H1 (cell line): ENCODE measurements around the gene SLC2A8. TPM values are rescaled to one million over a fixed set of nuclear protein-coding genes. Genes with fewer than 3 reads are reported as not detected.

Source experiments
- CTCF ChIA-PET: fragments of 300-600 bp; sonication (Branson Sonifier 250); formaldehyde crosslinking; loops from one replicate; lab custom pipeline; 2021; ENCODE audit not compliant: partially characterized antibody; lab: Charles Lee
- POLR2A ChIA-PET: fragments of 300-600 bp; sonication (Branson Sonifier 250); formaldehyde crosslinking; loops from one replicate; lab custom pipeline; 2021; ENCODE audit warnings: inconsistent platforms; ENCODE audit not compliant: partially characterized antibody; lab: Charles Lee
- DNase-seq, 2 experiments: peaks; one replicate each; pipeline versions ENCODE4 v3.0.0 to v3.0.0-alpha.2; 2010 to 2022; ENCODE audit warnings: low spot score in 2 of 2, low read depth in 1 of 2, mixed read lengths in 1 of 2
- FAIRE-seq: peaks from 2 replicates; lab custom pipeline; 2011; peaks lifted over from hg19 to GRCh38; lab: Jason Lieb, UNC
- H2AFZ ChIP-seq: 2 replicates; pipeline ENCODE4 v1.8.1; 2012; ENCODE audit warnings: low read length, inconsistent platforms
- H2AK5ac ChIP-seq: 2 replicates; pipeline ENCODE4 v1.6.1; 2013; ENCODE audit warnings: low read depth, low read length
- H2BK120ac ChIP-seq: replicated peaks from 2 replicates; pipeline ENCODE3; 2013; ENCODE audit warnings: low read depth, low read length, inconsistent platforms
- H2BK12ac ChIP-seq: 2 replicates; pipeline ENCODE4 v1.6.1; 2013; ENCODE audit warnings: low read depth, low read length
- H2BK15ac ChIP-seq: 2 replicates; pipeline ENCODE4 v1.6.1; 2013; ENCODE audit warnings: low read length
- H2BK20ac ChIP-seq: 2 replicates; pipeline ENCODE4 v1.6.1; 2013; ENCODE audit warnings: low read length
- H2BK5ac ChIP-seq: 2 replicates; pipeline ENCODE4 v1.6.1; 2013; ENCODE audit warnings: low read depth, low read length
- H3K14ac ChIP-seq: 2 replicates; pipeline ENCODE4 v1.6.1; 2013; ENCODE audit warnings: inconsistent platforms; ENCODE audit not compliant: insufficient read length
- H3K18ac ChIP-seq: 2 replicates; pipeline ENCODE4 v1.6.1; 2013; ENCODE audit warnings: low read length; ENCODE audit errors: extremely low read depth
- H3K23ac ChIP-seq: 2 replicates; pipeline ENCODE4 v1.6.1; 2013; ENCODE audit warnings: inconsistent platforms; ENCODE audit not compliant: insufficient read length
- H3K23me2 ChIP-seq: 2 replicates; pipeline ENCODE4 v1.6.1; 2013; ENCODE audit warnings: low read depth, low read length
- H3K27ac ChIP-seq: 2 replicates; pipeline ENCODE4 v1.6.1; 2011; ENCODE audit warnings: low read depth, low read length, inconsistent platforms
- H3K27me3 ChIP-seq, 4 experiments: replicated peaks in 1 of 4; 1 replicate in 1 of 4; 2 replicates in 3 of 4; pipeline versions ENCODE4 v1.6.1 to v1.8.1; 2011 to 2013; ENCODE audit warnings: low read length in 3 of 4, mild to moderate bottlenecking in 3 of 4, inconsistent platforms in 2 of 4, mixed read lengths in 2 of 4, moderate library complexity in 1 of 4; ENCODE audit not compliant: control insufficient read depth in 3 of 4, insufficient read depth in 3 of 4; ENCODE audit errors: extremely low read depth in 1 of 4
- H3K36me3 ChIP-seq, 4 experiments: 2 replicates each; pipeline versions ENCODE4 v1.6.1 to v1.8.1; 2011 to 2013; ENCODE audit warnings: mild to moderate bottlenecking in 4 of 4, low read length in 3 of 4, moderate library complexity in 2 of 4, control low read depth in 1 of 4, inconsistent platforms in 1 of 4; ENCODE audit not compliant: insufficient read depth in 4 of 4, control insufficient read depth in 2 of 4
- H3K4ac ChIP-seq: replicated peaks from 2 replicates; pipeline ENCODE3; 2013; ENCODE audit warnings: low read length, low read depth, mixed read lengths, inconsistent platforms; ENCODE audit not compliant: insufficient read length
- H3K4me1 ChIP-seq, 4 experiments: replicated peaks in 1 of 4; 1 replicate in 1 of 4; 2 replicates in 3 of 4; pipeline versions ENCODE4 v1.6.1 to v1.8.1; 2011 to 2013; ENCODE audit warnings: low read length in 3 of 4, inconsistent platforms in 2 of 4, mixed read lengths in 1 of 4; ENCODE audit not compliant: insufficient read depth in 4 of 4, control insufficient read depth in 3 of 4
- H3K4me2 ChIP-seq, 2 experiments: 2 replicates each; pipeline versions ENCODE4 v1.6.1 to v1.8.1; 2011 to 2013; ENCODE audit warnings: low read depth in 2 of 2, low read length in 2 of 2, control low read depth in 1 of 2, inconsistent platforms in 1 of 2, mild to moderate bottlenecking in 1 of 2; ENCODE audit not compliant: insufficient read depth in 1 of 2
- H3K4me3 ChIP-seq, 4 experiments: fragments of 200-600, 300-600 bp in 1 of 4; sonication (generic), shearing (Covaris generic), sonication (Bioruptor Twin) in 1 of 4; 2 replicates each; pipeline versions ENCODE4 v1.5.1 to v1.8.1; 2011 to 2016; ENCODE audit warnings: low read length in 4 of 4, low read depth in 3 of 4, control low read depth in 2 of 4, inconsistent platforms in 2 of 4, mild to moderate bottlenecking in 2 of 4, mixed read lengths in 1 of 4, moderate library complexity in 1 of 4; ENCODE audit not compliant: insufficient read depth in 2 of 4; ENCODE audit errors: extremely low read depth in 1 of 4
- H3K56ac ChIP-seq: replicated peaks from 2 replicates; pipeline ENCODE3; 2013; ENCODE audit warnings: low read depth, mild to moderate bottlenecking, mixed read lengths, low read length, inconsistent platforms; ENCODE audit not compliant: insufficient read length
- H3K79me1 ChIP-seq: 2 replicates; pipeline ENCODE4 v1.6.1; 2013; ENCODE audit warnings: low read depth, low read length, control low read depth
- H3K79me2 ChIP-seq, 2 experiments: 2 replicates each; pipeline versions ENCODE4 v1.6.1 to v1.8.1; 2012 to 2013; ENCODE audit warnings: low read length in 2 of 2, mild to moderate bottlenecking in 2 of 2, inconsistent platforms in 1 of 2; ENCODE audit not compliant: insufficient read depth in 2 of 2, control insufficient read depth in 1 of 2
- H3K9ac ChIP-seq, 4 experiments: replicated peaks in 1 of 4; 1 replicate in 1 of 4; 2 replicates in 3 of 4; pipeline versions ENCODE4 v1.6.1 to v1.8.1; 2011 to 2013; ENCODE audit warnings: low read depth in 3 of 4, low read length in 3 of 4, control low read depth in 2 of 4, mild to moderate bottlenecking in 2 of 4, moderate library complexity in 2 of 4, inconsistent platforms in 1 of 4; ENCODE audit errors: extremely low read depth in 1 of 4
- H3K9me3 ChIP-seq, 2 experiments: 2 replicates each; pipeline versions ENCODE4 v1.6.1 to v1.8.1; 2012 to 2013; ENCODE audit warnings: mild to moderate bottlenecking in 2 of 2, moderate library complexity in 2 of 2, control low read depth in 1 of 2, inconsistent platforms in 1 of 2, low read depth in 1 of 2, low read length in 1 of 2, mixed read lengths in 1 of 2; ENCODE audit not compliant: insufficient read depth in 2 of 2
- H4K20me1 ChIP-seq, 2 experiments: replicated peaks in 1 of 2; 2 replicates each; pipeline versions ENCODE3 to v1.8.1; 2011 to 2013; ENCODE audit warnings: inconsistent platforms in 2 of 2, low read length in 2 of 2, mild to moderate bottlenecking in 1 of 2; ENCODE audit not compliant: insufficient read depth in 2 of 2, control insufficient read depth in 1 of 2
- H4K5ac ChIP-seq: 2 replicates; pipeline ENCODE4 v1.6.1; 2013; ENCODE audit warnings: low read length, low read depth, mixed read lengths, inconsistent platforms; ENCODE audit not compliant: insufficient read length
- H4K8ac ChIP-seq: 2 replicates; pipeline ENCODE4 v1.8.0; 2013; ENCODE audit warnings: mild to moderate bottlenecking, moderate library complexity, low read length, inconsistent platforms; ENCODE audit not compliant: insufficient read depth; ENCODE audit errors: extremely low read depth
- H4K91ac ChIP-seq: replicated peaks from 2 replicates; pipeline ENCODE3; 2013; ENCODE audit warnings: low read length, mixed read lengths, inconsistent platforms; ENCODE audit not compliant: insufficient read length
- CEBPB ChIP-seq: IDR thresholded peaks from 2 replicates; pipeline ENCODE4 v1.6.1; 2012; ENCODE audit warnings: low read depth, low read length
- CTBP2 ChIP-seq: IDR thresholded peaks from 2 replicates; pipeline ENCODE4 v1.7.0; 2011; ENCODE audit warnings: borderline replicate concordance, mild to moderate bottlenecking, moderate library complexity, mixed read lengths, low read length; ENCODE audit not compliant: insufficient read depth, insufficient read length
- EP300 ChIP-seq, 2 experiments: IDR thresholded peaks; 1 replicate in 1 of 2; 2 replicates in 1 of 2; pipeline ENCODE4 v1.6.1; 2011 to 2012; ENCODE audit warnings: low read depth in 2 of 2, low read length in 2 of 2, mild to moderate bottlenecking in 2 of 2, borderline replicate concordance in 1 of 2, inconsistent platforms in 1 of 2, moderate library complexity in 1 of 2
- EZH2 ChIP-seq: fragments of 200-600 bp; sonication (generic); IDR thresholded peaks from 2 replicates; pipeline ENCODE4 v1.7.1; 2012; ENCODE audit warnings: low read depth, mild to moderate bottlenecking, moderate library complexity, low read length, inconsistent platforms; ENCODE audit not compliant: severe bottlenecking
- FOSL1 ChIP-seq: IDR thresholded peaks from 2 replicates; pipeline ENCODE4 v1.6.1; 2011; ENCODE audit warnings: mild to moderate bottlenecking, low read depth, low read length, moderate library complexity; ENCODE audit not compliant: insufficient read depth
- GABPA ChIP-seq: IDR thresholded peaks from 2 replicates; pipeline ENCODE4 v1.6.1; 2011; ENCODE audit warnings: mild to moderate bottlenecking, low read length, moderate library complexity, borderline replicate concordance; ENCODE audit not compliant: insufficient read depth
- HDAC6 ChIP-seq: IDR thresholded peaks from one replicate; pipeline ENCODE4 v1.7.1; 2012; ENCODE audit warnings: low read depth, mild to moderate bottlenecking, inconsistent platforms, low read length, moderate library complexity
- RBBP5 ChIP-seq: IDR thresholded peaks from 2 replicates; pipeline ENCODE4 v1.7.1; 2012; ENCODE audit warnings: low read depth, mild to moderate bottlenecking, inconsistent platforms, low read length, moderate library complexity, borderline replicate concordance
- SIX5 ChIP-seq: IDR thresholded peaks from 2 replicates; pipeline ENCODE4 v1.6.1; 2011; ENCODE audit warnings: mild to moderate bottlenecking, low read depth, low read length
- WGBS, 2 experiments: shearing (Covaris generic) in 1 of 2; methylation state at CpG; one replicate each; pipeline versions ENCODE4 v1.1.6 to v1.1.7; 2013 to 2015; ENCODE audit warnings: low lambda C conversion rate in 2 of 2, mixed read lengths in 2 of 2, inconsistent platforms in 1 of 2, low coverage in 1 of 2, missing lambda C conversion rate in 1 of 2; ENCODE audit not compliant: insufficient replicate concordance in 2 of 2, insufficient coverage in 1 of 2, insufficient read length in 1 of 2; ENCODE audit errors: extremely low coverage in 1 of 2, missing lambda C conversion rate in 1 of 2; 5-methylcytosine and 5-hydroxymethylcytosine counted together
- polyA plus RNA-seq, 7 experiments: library from polyadenylated mRNA; depleted of rRNA in 3 of 7; stranded (reverse) in 5 of 7; unstranded in 2 of 7; fragments of >200 nt in 5 of 7; fragments of 200-250 nt in 2 of 7; gene quantifications; 1 replicate in 5 of 7; 2 replicates in 1 of 7; 4 replicates in 1 of 7; pipeline versions ENCODE4 v1.2.1 to v1.2.3, GENCODE V29; 2011 to 2013; ENCODE audit warnings: missing spikeins in 2 of 7, mixed read lengths in 2 of 7
- total RNA-seq: library from RNA; stranded (reverse); fragmentation: NEBNext Ultra II Directional; extraction: Animal tissue kit (Norgen Biotek cat#: 25700); gene quantifications from 2 replicates; pipeline ENCODE4 v1.2.1, GENCODE V29; 2021

SLC2A8 gene
- total and polyA plus RNA-seq, 2 of the 8 experiments (the other 6 are each of a cell fraction or from before 2014, with no cell fraction given) = 24.6 to 36.4 TPM

DNA sequence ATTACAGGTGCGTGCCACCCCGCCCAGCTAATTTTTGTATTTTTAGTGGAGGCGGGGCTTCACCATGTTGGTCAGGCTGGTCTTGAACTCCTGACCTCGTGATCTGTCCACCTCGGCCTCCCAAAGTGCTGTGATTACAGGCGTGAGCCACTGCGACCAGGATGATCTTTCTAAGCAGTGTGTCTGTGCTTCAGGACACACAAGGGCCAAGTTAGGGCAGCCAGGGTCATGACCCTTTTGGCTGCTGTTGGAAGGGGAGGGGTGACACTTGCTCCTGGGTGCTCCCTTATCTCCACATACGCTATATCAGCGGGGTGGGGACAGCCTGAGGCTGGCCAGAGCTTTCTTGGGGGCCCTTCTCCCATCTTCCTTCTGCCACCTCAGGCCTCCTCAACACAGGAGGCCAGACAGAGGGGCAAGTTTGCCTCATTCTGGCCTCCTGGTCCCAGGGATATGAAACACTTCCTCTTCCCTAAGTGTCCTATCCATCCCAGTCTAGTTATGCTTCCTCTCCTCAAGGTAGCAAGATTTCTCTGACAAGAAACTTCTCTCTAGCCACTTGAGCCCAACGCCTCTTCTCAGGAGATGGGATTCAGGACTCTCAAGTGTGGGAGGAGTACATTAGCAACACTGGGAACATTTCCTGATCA lies 25.3 kb downstream of the SLC2A8 start:
- no peaks in the 10 kb centered on the region for H3K27me3 ChIP-seq
- no peak overlapping the region for H3K14ac ChIP-seq
- H2AFZ ChIP-seq = no peak overlapping the region
- peak overlapping the region; percentile 8; the same call in 1 of the 2 replicates for H4K8ac ChIP-seq
- no peak overlapping the region for H2AK5ac ChIP-seq
- 92% methylated on average over 10 of the region's 10 CpGs; no CpG with 5 or more reads in 1 of the 2 experiments for WGBS, 2 experiments
- no peak for FAIRE-seq
- peak overlapping the region; percentile 58 to 74; a peak in 1 of 4 replicates for H3K4me2 ChIP-seq
- H4K20me1 ChIP-seq = peaks cover 2 to 6% of the 10 kb centered on the region in 2 experiments
- no peak overlapping the region for H2BK120ac ChIP-seq
- peaks cover 4% of the 10 kb centered on the region for H3K79me1 ChIP-seq
- H4K5ac ChIP-seq = no peak overlapping the region
- DNase-seq = no peak
- no peak overlapping the region for H2BK15ac ChIP-seq
- no peak overlapping the region for H2BK12ac ChIP-seq
- ChIA-PET POLR2A (interaction anchor here (1.5 to 6.3 kb wide), 4 partner anchors 13 to 29 kb away, joined by 3 to 59 read pairs (median 28); partner anchors contain the start of genes LRSAM1, RPL12 and SLC2A8), CTCF (interaction anchor here (0.9 to 1.9 kb wide), 3 partner anchors 24 to 145 kb away, joined by 3 to 7 read pairs (median 4); partner anchors contain the start of gene SLC2A8)
- peak overlapping the region in 3 of 4 experiments; percentile 11 to 96 (median 94); a peak in 2 of 8 replicates for H3K4me3 ChIP-seq
- peaks cover 7 to 34% of the 10 kb centered on the region in 2 experiments for H3K79me2 ChIP-seq
- H3K23me2 ChIP-seq = peaks cover 13% of the 10 kb centered on the region
- H3K9ac ChIP-seq = peak overlapping the region in 1 of 4 experiments; percentile 13; a peak in 2 of 7 replicates
- no peak overlapping the region for H2BK5ac ChIP-seq
- H3K18ac ChIP-seq = no peak overlapping the region
- H3K4me1 ChIP-seq = peaks cover 0 to 12% (median 7%) of the 10 kb centered on the region in 4 experiments; a peak in 6 of 7 replicates
- H3K23ac ChIP-seq = no peak overlapping the region
- TF ChIP-seq EP300 (IDR thresholded peaks at IDR 0.05; ENCODE audit: borderline replicate concordance in 1 of 2, low read depth in 2 of 2, low read length in 2 of 2) (no peak), EZH2 (no peak), RBBP5 (no peak), HDAC6 (no peak), FOSL1 (no peak), CTBP2 (no peak), GABPA (no peak), SIX5 (no peak), CEBPB (no peak)
- no peak overlapping the region for H3K27ac ChIP-seq
- no peak overlapping the region for H4K91ac ChIP-seq
- no peak overlapping the region for H3K4ac ChIP-seq
- no peaks in the 10 kb centered on the region for H3K9me3 ChIP-seq
- H2BK20ac ChIP-seq = no peak overlapping the region
- H3K56ac ChIP-seq = no peak overlapping the region
- no peaks in the 10 kb centered on the region for H3K36me3 ChIP-seq
